ENCODE results near the gene APOL6.

- TF ChIP-seq, protein P1, sequence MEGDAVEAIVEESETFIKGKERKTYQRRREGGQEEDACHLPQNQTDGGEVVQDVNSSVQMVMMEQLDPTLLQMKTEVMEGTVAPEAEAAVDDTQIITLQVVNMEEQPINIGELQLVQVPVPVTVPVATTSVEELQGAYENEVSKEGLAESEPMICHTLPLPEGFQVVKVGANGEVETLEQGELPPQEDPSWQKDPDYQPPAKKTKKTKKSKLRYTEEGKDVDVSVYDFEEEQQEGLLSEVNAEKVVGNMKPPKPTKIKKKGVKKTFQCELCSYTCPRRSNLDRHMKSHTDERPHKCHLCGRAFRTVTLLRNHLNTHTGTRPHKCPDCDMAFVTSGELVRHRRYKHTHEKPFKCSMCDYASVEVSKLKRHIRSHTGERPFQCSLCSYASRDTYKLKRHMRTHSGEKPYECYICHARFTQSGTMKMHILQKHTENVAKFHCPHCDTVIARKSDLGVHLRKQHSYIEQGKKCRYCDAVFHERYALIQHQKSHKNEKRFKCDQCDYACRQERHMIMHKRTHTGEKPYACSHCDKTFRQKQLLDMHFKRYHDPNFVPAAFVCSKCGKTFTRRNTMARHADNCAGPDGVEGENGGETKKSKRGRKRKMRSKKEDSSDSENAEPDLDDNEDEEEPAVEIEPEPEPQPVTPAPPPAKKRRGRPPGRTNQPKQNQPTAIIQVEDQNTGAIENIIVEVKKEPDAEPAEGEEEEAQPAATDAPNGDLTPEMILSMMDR (conservative IDR thresholded peaks at IDR 0.05 in 1 of 2, IDR thresholded peaks at IDR 0.05 in 1 of 2; ENCODE audit: low read depth in 1 of 2, low read length in 2 of 2): no peak
- TF ChIP-seq EZH2 (IDR thresholded peaks at IDR 0.05; ENCODE audit: low read length, missing control alignments): no peak
Measured at GRCh38 chr22:35622191-35622913, 25.9 kb upstream of the APOL6 start.

Data from fibroblast of lung (primary cell).